GM12878 (cell line): Measurements from ENCODE around the gene BEST2. TPM values are rescaled to one million over a fixed set of nuclear protein-coding genes. Genes with fewer than 3 reads are reported as not detected.

Experiments used
- ATAC-seq: fragments of 200-7000 bp; cut with Tn5 transposase; 3 replicates; pipeline ENCODE4 v1.9.1; 2020; ENCODE audit warnings: mild to moderate bottlenecking, moderate library complexity
- BruUV-seq: library from RNA; stranded (reverse); fragments of 400-500 nt; replicated peaks from 2 replicates; lab custom pipeline; 2021; lab: Mats Ljungman, UMichigan
- CTCF ChIA-PET: fragments of 300-600 bp; sonication (Branson Sonifier 250); formaldehyde crosslinking; extraction: SDS; loops from one replicate; lab custom pipeline; 2021; ENCODE audit warnings: inconsistent platforms; lab: Yijun Ruan, JAX
- POLR2A ChIA-PET: fragments of 350-600 bp; formaldehyde crosslinking; extraction: SDS; loops from one replicate; lab custom pipeline; 2021; ENCODE audit warnings: inconsistent platforms; lab: Charles Lee
- RAD21 ChIA-PET: fragments of 300-600 bp; sonication (Branson Sonifier 250); formaldehyde crosslinking; loops from one replicate; lab custom pipeline; 2023; ENCODE audit warnings: antibody characterized with exemption; ENCODE audit not compliant: unreplicated experiment; lab: Charles Lee
- SMC1A ChIA-PET: fragments of 300-600 bp; sonication (Branson Sonifier 250); formaldehyde crosslinking; loops from one replicate; lab custom pipeline; 2023; ENCODE audit not compliant: unreplicated experiment, uncharacterized antibody; lab: Charles Lee
- DNase-seq: peaks from one replicate; pipeline ENCODE4 v3.0.0-alpha.2; 2011; ENCODE audit warnings: low read depth, low spot score
- FAIRE-seq: peaks from 3 replicates; lab custom pipeline; 2011; peaks lifted over from hg19 to GRCh38; lab: Jason Lieb, UNC
- H2AFZ ChIP-seq: 2 replicates; pipeline ENCODE4 v1.6.0; 2011; ENCODE audit warnings: low read depth, low read length, control low read depth; ENCODE audit not compliant: control insufficient read depth
- H3K27ac ChIP-seq: 2 replicates; pipeline ENCODE4 v1.5.1; 2011; ENCODE audit warnings: control low read depth; ENCODE audit not compliant: control insufficient read depth, insufficient read depth
- H3K27me3 ChIP-seq, 2 experiments: replicated peaks in 1 of 2; 2 replicates each; pipeline versions ENCODE4 v1.6.0 to v1.6.1; 2011; ENCODE audit warnings: low read length in 1 of 2; ENCODE audit not compliant: control insufficient read depth in 2 of 2, insufficient read depth in 2 of 2
- H3K36me3 ChIP-seq, 2 experiments: 2 replicates each; pipeline ENCODE4 v1.5.1; 2011; ENCODE audit warnings: low read length in 1 of 2; ENCODE audit not compliant: control insufficient read depth in 2 of 2, insufficient read depth in 2 of 2
- H3K4me1 ChIP-seq: 2 replicates; pipeline ENCODE4 v1.6.1; 2011; ENCODE audit warnings: mild to moderate bottlenecking, low read length, moderate library complexity, mixed read lengths; ENCODE audit not compliant: control insufficient read depth, insufficient read depth
- H3K4me2 ChIP-seq: 2 replicates; pipeline ENCODE4 v1.6.0; 2011; ENCODE audit warnings: control low read depth; ENCODE audit not compliant: control insufficient read depth, insufficient read depth
- H3K4me3 ChIP-seq: fragments of 200-600 bp; sonication (generic); 2 replicates; pipeline ENCODE4 v1.5.1; 2016
- H3K79me2 ChIP-seq: 2 replicates; pipeline ENCODE4 v1.6.0; 2011; ENCODE audit warnings: low read length; ENCODE audit not compliant: control insufficient read depth, insufficient read depth
- H3K9ac ChIP-seq: 2 replicates; pipeline ENCODE4 v1.8.0; 2011; ENCODE audit warnings: low read length, control low read depth, mixed read lengths; ENCODE audit not compliant: control insufficient read depth, insufficient read depth
- H3K9me3 ChIP-seq: replicated peaks from 3 replicates; pipeline ENCODE4 v1.5.1; 2011; ENCODE audit warnings: mild to moderate bottlenecking, low read length; ENCODE audit not compliant: control insufficient read depth, insufficient read depth
- H4K20me1 ChIP-seq: 2 replicates; pipeline ENCODE4 v1.6.0; 2011; ENCODE audit not compliant: control insufficient read depth, insufficient read depth
- BACH1 ChIP-seq: fragments of 450-650 bp; IDR thresholded peaks from 2 replicates; pipeline ENCODE4 v1.6.1; 2017; ENCODE audit warnings: mild to moderate bottlenecking, borderline replicate concordance
- E2F4 ChIP-seq: IDR thresholded peaks from 2 replicates; pipeline ENCODE4 v1.6.1; 2012; ENCODE audit warnings: low read depth, low read length, improper control_type of control experiment
- ESRRA ChIP-seq: IDR thresholded peaks from 2 replicates; pipeline ENCODE4 v1.6.1; 2012; ENCODE audit warnings: mild to moderate bottlenecking, low read length, improper control_type of control experiment
- HDGF ChIP-seq: fragments of 450-650 bp; IDR thresholded peaks from 2 replicates; pipeline ENCODE4 v1.6.1; 2016; ENCODE audit warnings: antibody characterized with exemption
- MLLT1 ChIP-seq: fragments of 450-650 bp; IDR thresholded peaks from 2 replicates; pipeline ENCODE4 v1.6.1; 2016; ENCODE audit warnings: mild to moderate bottlenecking
- MXI1 ChIP-seq: fragments of 150-350 bp; IDR thresholded peaks from 2 replicates; pipeline ENCODE4 v1.6.1; 2011; ENCODE audit warnings: low read depth, mild to moderate bottlenecking, inconsistent platforms, low read length, improper control_type of control experiment
- NBN ChIP-seq: fragments of 450-650 bp; IDR thresholded peaks from 2 replicates; pipeline ENCODE4 v1.6.1; 2016
- NFXL1 ChIP-seq: fragments of 450-650 bp; IDR thresholded peaks from 2 replicates; pipeline ENCODE4 v1.6.1; 2017; ENCODE audit warnings: antibody characterized with exemption, mild to moderate bottlenecking, borderline replicate concordance
- NFYA ChIP-seq: IDR thresholded peaks from 2 replicates; pipeline ENCODE4 v1.6.1; 2011; ENCODE audit warnings: low read depth, mild to moderate bottlenecking, low read length, improper control_type of control experiment, borderline replicate concordance
- NR2F1 ChIP-seq: fragments of 450-650 bp; conservative IDR thresholded peaks from 2 replicates; pipeline ENCODE4 v1.6.1; 2017; ENCODE audit warnings: mild to moderate bottlenecking
- RB1 ChIP-seq: fragments of 450-650 bp; formaldehyde crosslinking; IDR thresholded peaks from 2 replicates; pipeline ENCODE4 v1.6.1; 2017; ENCODE audit warnings: mild to moderate bottlenecking, borderline replicate concordance
- RBBP5 ChIP-seq: fragments of 200-600 bp; sonication (generic); conservative IDR thresholded peaks from 2 replicates; pipeline ENCODE4 v1.6.1; 2016
- SREBF1 ChIP-seq: IDR thresholded peaks from 2 replicates; pipeline ENCODE4 v1.6.1; 2012; ENCODE audit warnings: mild to moderate bottlenecking, low read length
- STAT3 ChIP-seq: IDR thresholded peaks from 2 replicates; pipeline ENCODE4 v1.6.1; 2011; ENCODE audit warnings: low read depth, low read length, improper control_type of control experiment
- TCF7 ChIP-seq: IDR thresholded peaks from 2 replicates; pipeline ENCODE4 v1.6.1; 2014; ENCODE audit warnings: antibody characterized with exemption, borderline replicate concordance
- ZBTB4 ChIP-seq: fragments of 450-650 bp; formaldehyde crosslinking; IDR thresholded peaks from 2 replicates; pipeline ENCODE4 v1.4.0; 2022; ENCODE audit warnings: mild to moderate bottlenecking, moderate library complexity
- ZNF217 ChIP-seq: fragments of 450-650 bp; IDR thresholded peaks from 2 replicates; pipeline ENCODE4 v1.6.1; 2017; ENCODE audit warnings: antibody characterized with exemption, mild to moderate bottlenecking
- WGBS: methylation state at CpG from one replicate; pipeline ENCODE4 v1.1.6; 2016; ENCODE audit warnings: low lambda C conversion rate; ENCODE audit not compliant: insufficient replicate concordance, insufficient coverage; ENCODE audit errors: missing lambda C conversion rate; 5-methylcytosine and 5-hydroxymethylcytosine counted together
- in situ Hi-C: fragments of 300-500 bp; cut with MboI; formaldehyde crosslinking; loops from 9 replicates; pipeline ENCODE4 v1.14.3; 2018; ENCODE audit warnings: mixed read lengths
- intact Hi-C: fragments of 100-400 bp; cut with micrococcal nuclease; formaldehyde crosslinking; loops from one replicate; pipeline ENCODE4 v1.14.2; 2022; ENCODE audit not compliant: unreplicated experiment
- polyA plus RNA-seq, 11 experiments: library from polyadenylated mRNA; depleted of rRNA in 4 of 11; unstranded in 6 of 11; stranded (reverse) in 5 of 11; fragments of >200 nt; fragmentation: Nextera tagmentation in 4 of 11; fragmentation: Illumina TruSeq in 1 of 11; extraction: Ambion mirVana in 4 of 11; extraction: Trizol in 1 of 11; gene quantifications; 1 replicate in 1 of 11; 2 replicates in 10 of 11; pipeline versions ENCODE4 v1.2.1 to v1.2.3, GENCODE V29; 2011 to 2016; ENCODE audit warnings: inconsistent platforms in 2 of 11, missing spikeins in 2 of 11, low read depth in 1 of 11
- total RNA-seq, 4 experiments: library from RNA; depleted of rRNA in 3 of 4; stranded (reverse); fragments of >200 nt in 3 of 4; fragmentation: Illumina TruSeq in 1 of 4; extraction: Trizol in 1 of 4; gene quantifications; 2 replicates each; pipeline versions ENCODE4 v1.2.1 to v1.2.3, GENCODE V29; 2013 to 2021
- TF ChIP-seq, protein P1 (sequence below): fragments of 150-350 bp; IDR thresholded peaks from 2 replicates; pipeline ENCODE4 v1.6.1; 2014; ENCODE audit warnings: mild to moderate bottlenecking, low read depth, low read length

BEST2 gene
- total and polyA plus RNA-seq, 10 of the 15 experiments (the other 5 are each of a cell fraction or from before 2014, with no cell fraction given), result not detected

DNA sequence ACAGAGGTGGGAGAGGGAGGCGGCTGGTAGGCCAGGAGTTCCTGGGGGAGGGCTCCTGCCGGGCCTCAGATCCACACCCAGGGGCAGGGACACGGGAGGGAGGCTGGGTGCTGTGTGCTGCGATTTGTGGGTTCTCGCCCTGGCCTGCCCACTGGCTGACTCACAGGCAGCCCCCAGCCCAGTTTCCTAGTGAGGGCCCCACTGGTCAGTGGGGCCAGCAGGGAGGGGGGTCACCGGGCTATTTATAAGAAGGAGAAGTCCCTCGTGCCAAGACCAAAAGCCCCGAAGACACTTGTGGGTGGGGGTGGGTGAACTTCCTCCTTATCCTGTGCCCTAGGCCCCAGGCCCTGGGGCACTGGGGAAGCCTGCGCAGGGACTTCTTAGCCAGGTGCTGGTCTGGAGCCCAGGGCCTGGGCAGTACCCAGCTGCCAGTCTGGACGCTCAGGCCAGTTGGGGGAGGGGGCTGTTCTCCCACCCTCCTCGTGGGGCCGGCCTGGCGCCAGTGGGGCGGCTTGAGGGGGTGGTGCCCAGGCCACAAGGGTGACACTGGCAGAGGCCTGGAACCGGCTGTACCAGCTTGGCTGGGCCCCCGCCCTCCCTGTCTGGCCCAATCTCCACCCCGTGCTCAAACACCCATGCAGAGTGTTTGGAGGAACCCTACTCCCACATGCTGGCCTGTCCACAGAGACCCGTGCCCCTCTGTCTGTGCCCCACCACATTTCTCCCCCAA, 34.7 kb downstream of the BEST2 start:
- SMC1A ChIA-PET, result interaction anchor here (1.2 to 4.1 kb wide), 3 partner anchors 9 to 10 kb away, joined by 4 to 28 read pairs (median 6); no protein-coding TSS in a partner anchor
- Histone ChIP-seq H3K9ac (peak overlapping the region; percentile 77), H3K27ac (peak overlapping the region; percentile 97), H3K36me3 (no peaks in the 10 kb centered on the region), H4K20me1 (no peaks in the 10 kb centered on the region), H3K79me2 (peaks cover 20% of the 10 kb centered on the region), H3K9me3 (no peaks in the 10 kb centered on the region), H3K4me2 (peak overlapping the region; percentile 61), H3K4me1 (peaks cover 74% of the 10 kb centered on the region), H3K27me3 (no peaks in the 10 kb centered on the region), H3K4me3 (no peak overlapping the region), H2AFZ (peak overlapping the region; percentile 49)
- no peak for ATAC-seq
- intact Hi-C loops (loop anchor here (5.0 to 10.0 kb wide), 2 partner anchors 151 to 1692 kb away; partner anchors contain the start of gene CALR), in situ Hi-C loops (no loop called here)
- no peak for FAIRE-seq
- 15% methylated on average over 18 of the region's 18 CpGs for WGBS
- POLR2A ChIA-PET, result interaction anchor here (1.6 to 3.4 kb wide), 3 partner anchors 8 to 15 kb away, joined by 6 to 66 read pairs (median 11); no protein-coding TSS in a partner anchor
- no TSS peak for BruUV-seq
- RAD21 ChIA-PET, result interaction anchor here (1.7 to 4.5 kb wide), 2 partner anchors 8 to 10 kb away, joined by 5 to 49 read pairs; no protein-coding TSS in a partner anchor
- no peak for DNase-seq
- CTCF ChIA-PET, result interaction anchor here (4.1 to 4.2 kb wide), 2 partner anchors 9 to 10 kb away, joined by 22 to 44 read pairs; no protein-coding TSS in a partner anchor
- no peak for TF ChIP-seq E2F4
- no peak for TF ChIP-seq MLLT1
- no peak for TF ChIP-seq TCF7
- TF ChIP-seq NBN, result no peak
- no peak for TF ChIP-seq STAT3
- TF ChIP-seq, protein P1, sequence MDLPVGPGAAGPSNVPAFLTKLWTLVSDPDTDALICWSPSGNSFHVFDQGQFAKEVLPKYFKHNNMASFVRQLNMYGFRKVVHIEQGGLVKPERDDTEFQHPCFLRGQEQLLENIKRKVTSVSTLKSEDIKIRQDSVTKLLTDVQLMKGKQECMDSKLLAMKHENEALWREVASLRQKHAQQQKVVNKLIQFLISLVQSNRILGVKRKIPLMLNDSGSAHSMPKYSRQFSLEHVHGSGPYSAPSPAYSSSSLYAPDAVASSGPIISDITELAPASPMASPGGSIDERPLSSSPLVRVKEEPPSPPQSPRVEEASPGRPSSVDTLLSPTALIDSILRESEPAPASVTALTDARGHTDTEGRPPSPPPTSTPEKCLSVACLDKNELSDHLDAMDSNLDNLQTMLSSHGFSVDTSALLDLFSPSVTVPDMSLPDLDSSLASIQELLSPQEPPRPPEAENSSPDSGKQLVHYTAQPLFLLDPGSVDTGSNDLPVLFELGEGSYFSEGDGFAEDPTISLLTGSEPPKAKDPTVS, result no peak
- TF ChIP-seq HDGF, result no peak
- no peak for TF ChIP-seq BACH1
- TF ChIP-seq NFYA, result no peak
- no peak for TF ChIP-seq ZNF217
- TF ChIP-seq NFXL1, result no peak
- no peak for TF ChIP-seq RB1
- TF ChIP-seq ESRRA, result no peak
- TF ChIP-seq ZBTB4 (CRISPR knock-in tag), result no peak
- peak; percentile 66; the same call in 1 of the 2 replicates for TF ChIP-seq NR2F1
- TF ChIP-seq RBBP5, result no peak
- no peak for TF ChIP-seq SREBF1
- no peak for TF ChIP-seq MXI1
